IgD-negative memory B cell (primary cell): ENCODE data around the gene AOPEP. TPM values are rescaled to one million over a fixed set of nuclear protein-coding genes. Genes with fewer than 3 reads are reported as not detected.
A peak's percentile ranks its signal among the peaks of the same experiment; 100 is the strongest.

Source experiments
- H3K27ac Mint-ChIP-seq, 3 donors: one replicate each; pipeline ENCODE4 v1.8.0; 2020 to 2022; ENCODE audit warnings: mild to moderate bottlenecking in 3 of 3, mixed read lengths in 3 of 3, moderate library complexity in 1 of 3
- H3K27me3 Mint-ChIP-seq: one replicate; pipeline ENCODE4 v1.8.0; 2021; ENCODE audit warnings: mixed read lengths
- H3K36me3 Mint-ChIP-seq: one replicate; pipeline ENCODE4 v1.8.0; 2020; ENCODE audit warnings: mild to moderate bottlenecking, mixed read lengths
- H3K4me1 Mint-ChIP-seq, 3 donors: one replicate each; pipeline ENCODE4 v1.8.0; 2020 to 2022; ENCODE audit warnings: mixed read lengths in 3 of 3, mild to moderate bottlenecking in 1 of 3
- H3K4me3 Mint-ChIP-seq, 4 donors: one replicate each; pipeline ENCODE4 v1.8.0; 2020 to 2022; ENCODE audit warnings: mild to moderate bottlenecking in 4 of 4, mixed read lengths in 4 of 4, moderate library complexity in 3 of 4
- H3K9me3 Mint-ChIP-seq, 3 donors: one replicate each; pipeline ENCODE4 v1.8.0; 2020 to 2021; ENCODE audit warnings: mixed read lengths in 3 of 3, mild to moderate bottlenecking in 1 of 3
- polyA plus RNA-seq: library from polyadenylated mRNA; unstranded; fragments of 300-500 nt; fragmentation: Illumina TruSeq; gene quantifications from one replicate; pipeline ENCODE4 v1.2.3, GENCODE V29; 2021

AOPEP gene
- polyA plus RNA-seq, 1 donor from 2014 or later, result 4.5 TPM

- H3K9me3 Mint-ChIP-seq, result no peaks in the 10 kb centered on the region
- no peak overlapping the region for H3K27ac Mint-ChIP-seq
- H3K36me3 Mint-ChIP-seq, result peaks cover 11% of the 10 kb centered on the region
- peaks cover 3% of the 10 kb centered on the region for H3K27me3 Mint-ChIP-seq
- H3K4me3 Mint-ChIP-seq, result peak overlapping the region in 1 of 4 donors; percentile 77
- no peaks in the 10 kb centered on the region for H3K4me1 Mint-ChIP-seq
Observed at GRCh38 chr9:95058121-95058785, 331.8 kb downstream of the AOPEP start.

GRCh38 chr9:95058795-95059386 is 332.4 kb downstream of the AOPEP start:
- Mint-ChIP-seq H3K27ac (no peak overlapping the region), H3K9me3 (no peaks in the 10 kb centered on the region), H3K27me3 (peaks cover 3% of the 10 kb centered on the region), H3K4me1 (no peaks in the 10 kb centered on the region), H3K4me3 (no peak overlapping the region), H3K36me3 (peaks cover 10% of the 10 kb centered on the region)

- Mint-ChIP-seq H3K4me1 (no peaks in the 10 kb centered on the region), H3K4me3 (peak overlapping the region in 1 of 4 donors; percentile 18), H3K36me3 (peaks cover 8% of the 10 kb centered on the region), H3K27me3 (peaks cover 1% of the 10 kb centered on the region), H3K9me3 (no peaks in the 10 kb centered on the region), H3K27ac (no peak overlapping the region)
Observed at GRCh38 chr9:95060234-95060633, 333.7 kb downstream of the AOPEP start.

- H3K4me1 Mint-ChIP-seq, result no peaks in the 10 kb centered on the region
- H3K27me3 Mint-ChIP-seq, result no peaks in the 10 kb centered on the region
- H3K9me3 Mint-ChIP-seq, result no peaks in the 10 kb centered on the region
- peaks cover 8% of the 10 kb centered on the region for H3K36me3 Mint-ChIP-seq
- H3K27ac Mint-ChIP-seq, result no peak overlapping the region
- no peak overlapping the region for H3K4me3 Mint-ChIP-seq
Observed at GRCh38 chr9:95060916-95061315, 334.4 kb downstream of the AOPEP start.

- H3K27me3 Mint-ChIP-seq, result no peaks in the 10 kb centered on the region
- H3K27ac Mint-ChIP-seq, result no peak overlapping the region
- peaks cover 8% of the 10 kb centered on the region for H3K36me3 Mint-ChIP-seq
Observed at GRCh38 chr9:95061916-95062595, 335.6 kb downstream of the AOPEP start.

GRCh38 chr9:95062596-95063065 is 336.1 kb downstream of the AOPEP start:
- Mint-ChIP-seq H3K27ac (peak overlapping the region in 1 of 3 donors; percentile 27), H3K4me3 (no peak overlapping the region), H3K36me3 (peaks cover 8% of the 10 kb centered on the region), H3K9me3 (no peaks in the 10 kb centered on the region), H3K27me3 (no peaks in the 10 kb centered on the region), H3K4me1 (no peaks in the 10 kb centered on the region)

More at GRCh38 chr9:95061916-95062595, 335.6 kb downstream of the AOPEP start:
- Mint-ChIP-seq H3K4me3 (no peak overlapping the region), H3K4me1 (no peaks in the 10 kb centered on the region), H3K9me3 (no peaks in the 10 kb centered on the region)

- Mint-ChIP-seq H3K27me3 (no peaks in the 10 kb centered on the region), H3K36me3 (peaks cover 5% of the 10 kb centered on the region), H3K4me3 (no peak overlapping the region), H3K4me1 (no peaks in the 10 kb centered on the region), H3K27ac (no peak overlapping the region), H3K9me3 (no peaks in the 10 kb centered on the region)
Observed at GRCh38 chr9:95063300-95063699, 336.8 kb downstream of the AOPEP start.

- no peaks in the 10 kb centered on the region for H3K9me3 Mint-ChIP-seq
- H3K27me3 Mint-ChIP-seq, result no peaks in the 10 kb centered on the region
- H3K4me1 Mint-ChIP-seq, result no peaks in the 10 kb centered on the region
- no peak overlapping the region for H3K4me3 Mint-ChIP-seq
- H3K36me3 Mint-ChIP-seq, result peaks cover 3% of the 10 kb centered on the region
- no peak overlapping the region for H3K27ac Mint-ChIP-seq
Observed at GRCh38 chr9:95065224-95065623, 338.7 kb downstream of the AOPEP start.

- Mint-ChIP-seq H3K4me1 (no peaks in the 10 kb centered on the region), H3K4me3 (peak overlapping the region in 1 of 4 donors; percentile 31), H3K36me3 (no peaks in the 10 kb centered on the region), H3K9me3 (no peaks in the 10 kb centered on the region), H3K27ac (peak overlapping the region in 1 of 3 donors; percentile 16), H3K27me3 (no peaks in the 10 kb centered on the region)
Observed at GRCh38 chr9:95067057-95067456, 340.6 kb downstream of the AOPEP start.

GRCh38 chr9:95067897-95068296 is 341.4 kb downstream of the AOPEP start:
- H3K36me3 Mint-ChIP-seq, result no peaks in the 10 kb centered on the region
- no peaks in the 10 kb centered on the region for H3K4me1 Mint-ChIP-seq
- H3K4me3 Mint-ChIP-seq, result no peak overlapping the region
- H3K9me3 Mint-ChIP-seq, result no peaks in the 10 kb centered on the region
- no peaks in the 10 kb centered on the region for H3K27me3 Mint-ChIP-seq
- H3K27ac Mint-ChIP-seq, result no peak overlapping the region

GRCh38 chr9:95070549-95071021 is 344.1 kb downstream of the AOPEP start:
- Mint-ChIP-seq H3K9me3 (no peaks in the 10 kb centered on the region), H3K36me3 (no peaks in the 10 kb centered on the region), H3K27me3 (no peaks in the 10 kb centered on the region), H3K27ac (no peak overlapping the region), H3K4me1 (no peaks in the 10 kb centered on the region), H3K4me3 (no peak overlapping the region)

GRCh38 chr9:95071450-95071849 is 345.0 kb downstream of the AOPEP start:
- H3K36me3 Mint-ChIP-seq, result no peaks in the 10 kb centered on the region
- no peak overlapping the region for H3K27ac Mint-ChIP-seq
- no peak overlapping the region for H3K4me3 Mint-ChIP-seq
- no peaks in the 10 kb centered on the region for H3K9me3 Mint-ChIP-seq
- no peaks in the 10 kb centered on the region for H3K27me3 Mint-ChIP-seq
- H3K4me1 Mint-ChIP-seq, result no peaks in the 10 kb centered on the region

- Mint-ChIP-seq H3K27me3 (no peaks in the 10 kb centered on the region), H3K4me3 (no peak overlapping the region), H3K36me3 (no peaks in the 10 kb centered on the region), H3K27ac (no peak overlapping the region), H3K9me3 (no peaks in the 10 kb centered on the region), H3K4me1 (no peaks in the 10 kb centered on the region)
Observed at GRCh38 chr9:95071925-95072324, 345.4 kb downstream of the AOPEP start.

GRCh38 chr9:95073042-95073607 is 346.6 kb downstream of the AOPEP start:
- H3K27ac Mint-ChIP-seq, result peak overlapping the region in 1 of 3 donors; percentile 71
- no peaks in the 10 kb centered on the region for H3K36me3 Mint-ChIP-seq
- H3K27me3 Mint-ChIP-seq, result no peaks in the 10 kb centered on the region
- H3K4me3 Mint-ChIP-seq, result no peak overlapping the region
- H3K4me1 Mint-ChIP-seq, result no peaks in the 10 kb centered on the region
- no peaks in the 10 kb centered on the region for H3K9me3 Mint-ChIP-seq

- H3K27ac Mint-ChIP-seq, result no peak overlapping the region
- H3K36me3 Mint-ChIP-seq, result no peaks in the 10 kb centered on the region
- H3K4me3 Mint-ChIP-seq, result no peak overlapping the region
- H3K27me3 Mint-ChIP-seq, result no peaks in the 10 kb centered on the region
- no peaks in the 10 kb centered on the region for H3K4me1 Mint-ChIP-seq
- H3K9me3 Mint-ChIP-seq, result no peaks in the 10 kb centered on the region
Observed at GRCh38 chr9:95073918-95074317, 347.4 kb downstream of the AOPEP start.
